HEK293T (cell line): ENCODE data around the gene EFCAB6.

Experiments used
- CTCF ChIA-PET: fragments of 350-600 bp; formaldehyde crosslinking; extraction: SDS; loops from one replicate; lab custom pipeline; 2021; ENCODE audit warnings: antibody characterized with exemption, inconsistent platforms; lab: Yijun Ruan, JAX
- POLR2A ChIA-PET: fragments of 350-600 bp; formaldehyde crosslinking; extraction: SDS; loops from one replicate; lab custom pipeline; 2020; ENCODE audit warnings: antibody characterized with exemption, inconsistent platforms; lab: Yijun Ruan, JAX
- DNase-seq: peaks from one replicate; pipeline ENCODE4 v3.0.0; 2012; ENCODE audit warnings: mixed read lengths; ENCODE audit errors: extremely low spot score
- ARNT ChIP-seq: fragments of 450-650 bp; IDR thresholded peaks from 2 replicates; pipeline ENCODE4 v1.6.1; 2017; ENCODE audit warnings: mild to moderate bottlenecking
- BHLHE40 ChIP-seq: fragments of 450-650 bp; IDR thresholded peaks from 2 replicates; pipeline ENCODE4 v1.6.1; 2016; ENCODE audit warnings: mild to moderate bottlenecking, moderate library complexity, borderline replicate concordance
- CTBP1 ChIP-seq: fragments of 450-650 bp; IDR thresholded peaks from 2 replicates; pipeline ENCODE4 v1.6.1; 2016; ENCODE audit warnings: borderline replicate concordance
- ELF4 ChIP-seq: fragments of 450-650 bp; IDR thresholded peaks from 2 replicates; pipeline ENCODE4 v1.6.1; 2017; ENCODE audit warnings: antibody characterized with exemption
- FOXA1 ChIP-seq: fragments of 450-650 bp; IDR thresholded peaks from 2 replicates; pipeline ENCODE4 v1.6.1; 2016; ENCODE audit warnings: mild to moderate bottlenecking
- FOXK2 ChIP-seq: fragments of 450-650 bp; IDR thresholded peaks from 2 replicates; pipeline ENCODE4 v1.6.1; 2016; ENCODE audit warnings: mild to moderate bottlenecking
- FOXM1 ChIP-seq: fragments of 450-650 bp; IDR thresholded peaks from 2 replicates; pipeline ENCODE4 v1.6.1; 2017; ENCODE audit warnings: mild to moderate bottlenecking, borderline replicate concordance
- HDGF ChIP-seq: fragments of 450-650 bp; IDR thresholded peaks from 2 replicates; pipeline ENCODE4 v1.6.1; 2017; ENCODE audit warnings: antibody characterized with exemption, borderline replicate concordance
- L3MBTL2 ChIP-seq: fragments of 450-650 bp; conservative IDR thresholded peaks from 2 replicates; pipeline ENCODE4 v1.6.1; 2016; ENCODE audit warnings: mild to moderate bottlenecking
- LEF1 ChIP-seq: fragments of 450-650 bp; IDR thresholded peaks from 2 replicates; pipeline ENCODE4 v1.6.1; 2017; ENCODE audit warnings: mild to moderate bottlenecking, borderline replicate concordance
- NFRKB ChIP-seq: fragments of 450-650 bp; IDR thresholded peaks from 2 replicates; pipeline ENCODE4 v1.6.1; 2016; ENCODE audit warnings: mild to moderate bottlenecking, moderate library complexity
- PKNOX1 ChIP-seq: fragments of 450-650 bp; IDR thresholded peaks from 2 replicates; pipeline ENCODE4 v1.6.1; 2016
- SP1 ChIP-seq: fragments of 450-650 bp; IDR thresholded peaks from 2 replicates; pipeline ENCODE4 v1.6.1; 2017
- SUZ12 ChIP-seq: fragments of 450-650 bp; IDR thresholded peaks from 2 replicates; pipeline ENCODE4 v1.6.1; 2016; ENCODE audit warnings: mild to moderate bottlenecking
- TARDBP ChIP-seq: fragments of 450-650 bp; IDR thresholded peaks from 2 replicates; pipeline ENCODE4 v1.6.1; 2016
- ZNF384 ChIP-seq: fragments of 450-650 bp; IDR thresholded peaks from 2 replicates; pipeline ENCODE4 v1.6.1; 2016

Gene EFCAB6

GRCh38 chr22:43838571-43839307, 26.6 kb upstream of the EFCAB6 start:
- ChIA-PET POLR2A (no interaction called here), CTCF (interaction anchor here (0.6 kb wide), 1 partner anchor 940 kb away, joined by 3 read pairs; no protein-coding TSS in a partner anchor)
- no peak for DNase-seq
- no peak for TF ChIP-seq BHLHE40
- TF ChIP-seq FOXM1: no peak
- no peak for TF ChIP-seq L3MBTL2
- TF ChIP-seq ELF4: no peak
- no peak for TF ChIP-seq PKNOX1
- TF ChIP-seq CTBP1: no peak
- no peak for TF ChIP-seq TARDBP
- TF ChIP-seq HDGF: no peak
- TF ChIP-seq NFRKB: no peak
- TF ChIP-seq ARNT: no peak
- no peak for TF ChIP-seq LEF1
- TF ChIP-seq FOXA1: no peak
- TF ChIP-seq SUZ12: no peak

- no peak for TF ChIP-seq HDGF
- no peak for DNase-seq
- ChIA-PET CTCF (interaction anchor here (0.6 kb wide), 1 partner anchor 940 kb away, joined by 3 read pairs; no protein-coding TSS in a partner anchor), POLR2A (no interaction called here)
Measured at GRCh38 chr22:43838161-43838560, 26.1 kb upstream of the EFCAB6 start.

- TF ChIP-seq HDGF (no peak), ZNF384 (no peak)
- ChIA-PET CTCF (interaction anchor here (0.6 kb wide), 1 partner anchor 939 kb away, joined by 3 read pairs; no protein-coding TSS in a partner anchor), POLR2A (no interaction called here)
- no peak for DNase-seq
Measured at GRCh38 chr22:43837666-43838065, 25.6 kb upstream of the EFCAB6 start.

DNA sequence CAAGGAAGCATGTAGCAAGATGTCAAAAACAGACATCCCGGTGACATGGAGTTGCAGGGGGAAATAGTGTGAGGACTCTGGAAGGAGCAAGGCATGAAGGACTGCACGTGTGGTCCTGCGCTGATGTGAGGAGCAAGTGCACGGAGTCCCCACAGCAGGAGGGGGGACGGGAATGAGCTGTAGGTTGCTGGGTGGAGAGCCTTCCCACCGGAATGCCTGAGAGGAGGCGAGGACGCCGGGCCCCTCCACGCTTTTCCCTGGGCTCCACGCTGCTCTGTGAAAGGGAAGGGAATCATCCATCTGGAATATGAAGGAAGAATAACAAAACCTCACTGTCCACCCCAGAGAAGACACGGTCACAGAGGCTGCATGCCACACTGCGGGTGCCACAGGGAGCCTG, 23.6 kb upstream of the EFCAB6 start:
- TF ChIP-seq HDGF: no peak
- TF ChIP-seq FOXM1: no peak
- TF ChIP-seq ZNF384: no peak
- no peak for TF ChIP-seq SUZ12
- TF ChIP-seq FOXA1: no peak
- TF ChIP-seq ELF4: no peak
- TF ChIP-seq L3MBTL2: no peak
- no peak for TF ChIP-seq ARNT
- TF ChIP-seq CTBP1: no peak
- TF ChIP-seq TARDBP: no peak
- TF ChIP-seq NFRKB: no peak
- POLR2A ChIA-PET: no interaction called here
- DNase-seq: no peak
- CTCF ChIA-PET: no interaction called here

DNA sequence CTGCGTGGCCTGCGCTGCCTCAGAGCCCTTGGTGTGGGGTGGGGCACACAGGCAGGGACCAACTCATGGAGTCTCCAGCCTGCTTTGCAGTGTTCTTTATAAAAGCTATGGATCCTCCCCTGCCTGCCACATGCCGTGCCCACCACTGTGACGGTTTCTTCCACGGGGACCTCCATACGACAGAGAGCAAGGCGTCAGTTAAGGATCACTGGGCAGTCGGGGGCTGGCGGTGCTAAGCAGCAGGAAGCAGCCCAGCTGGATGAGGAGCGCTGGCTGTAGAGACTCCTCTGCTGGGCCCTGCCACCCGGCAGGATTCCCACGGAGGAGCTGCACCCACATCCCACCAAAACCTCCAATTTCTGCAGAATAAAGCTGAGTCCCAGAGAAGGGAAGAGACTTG, 23.1 kb upstream of the EFCAB6 start:
- no peak for DNase-seq
- no peak for TF ChIP-seq FOXM1
- TF ChIP-seq ELF4: no peak
- TF ChIP-seq NFRKB: no peak
- TF ChIP-seq CTBP1: no peak
- TF ChIP-seq BHLHE40: no peak
- no peak for TF ChIP-seq LEF1
- TF ChIP-seq SP1: no peak
- POLR2A ChIA-PET: no interaction called here
- CTCF ChIA-PET: no interaction called here

DNA sequence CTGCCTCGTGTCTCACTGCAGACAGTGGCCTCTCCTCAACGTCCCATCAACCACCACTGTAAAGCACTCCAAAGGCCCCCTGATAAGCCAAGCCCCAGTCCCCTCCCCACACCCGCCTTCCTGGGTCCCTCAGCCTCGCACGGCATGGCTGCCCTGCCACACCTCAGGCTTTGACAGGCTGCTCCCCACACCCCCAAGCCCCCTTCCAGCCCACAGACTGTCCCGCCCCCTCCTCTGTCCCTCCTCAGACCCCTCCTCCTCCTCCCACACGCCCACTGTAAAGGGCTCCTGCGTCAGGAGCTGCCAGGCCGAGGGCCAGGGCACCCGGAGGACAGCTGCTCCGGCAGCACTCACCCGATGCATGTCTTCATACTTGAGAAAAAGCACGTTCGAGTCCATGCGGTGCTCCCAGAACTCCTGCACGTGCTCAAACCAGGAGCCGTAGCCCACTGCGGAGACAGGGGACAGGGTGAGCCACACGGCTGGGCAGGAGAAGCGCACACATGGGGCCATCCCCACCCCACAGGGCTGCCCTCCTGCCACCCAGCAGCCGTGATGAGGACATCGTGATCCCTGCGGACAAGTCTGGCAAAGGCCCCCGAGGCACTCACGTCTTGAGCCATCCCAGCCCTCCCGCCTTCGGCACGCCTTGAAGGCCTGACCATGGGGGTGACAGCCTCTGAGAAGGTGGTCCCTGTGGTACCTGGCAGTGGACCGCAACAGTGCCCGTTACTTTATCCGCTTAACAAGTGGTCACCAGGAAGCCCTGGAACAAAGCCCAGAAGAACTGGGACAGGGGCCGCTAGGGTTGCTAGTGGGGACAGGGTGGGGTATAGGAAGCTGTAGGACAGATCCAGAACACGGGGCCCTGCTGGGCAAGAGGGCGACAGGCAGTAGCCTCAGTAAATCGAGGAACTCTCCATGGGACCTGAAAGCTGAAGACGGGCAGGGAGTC, 21.5 kb upstream of the EFCAB6 start:
- POLR2A ChIA-PET: no interaction called here
- DNase-seq: no peak
- CTCF ChIA-PET: no interaction called here
- TF ChIP-seq CTBP1 (no peak), BHLHE40 (no peak), FOXM1 (no peak), FOXK2 (no peak), HDGF (no peak), ZNF384 (no peak), ARNT (no peak), FOXA1 (no peak), TARDBP (no peak), SUZ12 (no peak), PKNOX1 (no peak), ELF4 (no peak), LEF1 (no peak), NFRKB (no peak), L3MBTL2 (no peak), SP1 (no peak)
